Thyroid gland (tissue), 4 donors: ENCODE measurements around the gene PCDHB16.
"Not testable (repeated sequence)": the region's sequence is repeated elsewhere in the genome, so short reads cannot be mapped to it uniquely, and the experiment has no call there.

Experiments
- POLR2A ChIP-seq, 2 donors: fragments of 450-650 bp; IDR thresholded peaks; one replicate each; pipeline ENCODE4 v1.6.1; 2017; ENCODE audit warnings: antibody characterized with exemption in 2 of 2, mild to moderate bottlenecking in 2 of 2, moderate library complexity in 1 of 2
- TF ChIP-seq, protein P1 (sequence below), 6 experiments: fragments of 200-600 bp in 3 of 6; fragments of 450-650 bp in 3 of 6; sonication (generic) in 3 of 6; IDR thresholded peaks; one replicate each; pipeline ENCODE4 v1.5.1; 2016 to 2019; ENCODE audit warnings: antibody characterized with exemption in 6 of 6, mild to moderate bottlenecking in 2 of 6, inconsistent platforms in 1 of 6, moderate library complexity in 1 of 6

DNA sequence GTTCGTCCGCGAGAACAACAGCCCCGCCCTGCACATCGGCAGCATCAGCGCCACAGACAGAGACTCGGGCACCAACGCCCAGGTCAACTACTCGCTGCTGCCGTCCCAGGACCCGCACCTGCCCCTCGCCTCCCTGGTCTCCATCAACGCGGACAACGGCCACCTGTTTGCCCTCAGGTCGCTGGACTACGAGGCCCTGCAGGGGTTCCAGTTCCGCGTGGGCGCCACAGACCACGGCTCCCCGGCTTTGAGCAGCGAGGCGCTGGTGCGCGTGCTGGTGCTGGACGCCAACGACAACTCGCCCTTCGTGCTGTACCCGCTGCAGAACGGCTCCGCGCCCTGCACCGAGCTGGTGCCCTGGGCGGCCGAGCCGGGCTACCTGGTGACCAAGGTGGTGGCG, 28.1 kb downstream of the PCDHB16 start:
- TF ChIP-seq, protein P1, sequence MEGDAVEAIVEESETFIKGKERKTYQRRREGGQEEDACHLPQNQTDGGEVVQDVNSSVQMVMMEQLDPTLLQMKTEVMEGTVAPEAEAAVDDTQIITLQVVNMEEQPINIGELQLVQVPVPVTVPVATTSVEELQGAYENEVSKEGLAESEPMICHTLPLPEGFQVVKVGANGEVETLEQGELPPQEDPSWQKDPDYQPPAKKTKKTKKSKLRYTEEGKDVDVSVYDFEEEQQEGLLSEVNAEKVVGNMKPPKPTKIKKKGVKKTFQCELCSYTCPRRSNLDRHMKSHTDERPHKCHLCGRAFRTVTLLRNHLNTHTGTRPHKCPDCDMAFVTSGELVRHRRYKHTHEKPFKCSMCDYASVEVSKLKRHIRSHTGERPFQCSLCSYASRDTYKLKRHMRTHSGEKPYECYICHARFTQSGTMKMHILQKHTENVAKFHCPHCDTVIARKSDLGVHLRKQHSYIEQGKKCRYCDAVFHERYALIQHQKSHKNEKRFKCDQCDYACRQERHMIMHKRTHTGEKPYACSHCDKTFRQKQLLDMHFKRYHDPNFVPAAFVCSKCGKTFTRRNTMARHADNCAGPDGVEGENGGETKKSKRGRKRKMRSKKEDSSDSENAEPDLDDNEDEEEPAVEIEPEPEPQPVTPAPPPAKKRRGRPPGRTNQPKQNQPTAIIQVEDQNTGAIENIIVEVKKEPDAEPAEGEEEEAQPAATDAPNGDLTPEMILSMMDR (IDR thresholded peaks at IDR 0.05) = not testable (repeated sequence)
- TF ChIP-seq POLR2A (IDR thresholded peaks at IDR 0.05) = not testable (repeated sequence)
